Activated CD4-positive, CD25-positive, alpha-beta regulatory T cell (primary cell): ENCODE results near the gene OR1F1.

ENCODE experiments used
- DNase-seq, 4 experiments: peaks; one replicate each; lab custom pipeline; 2025; lab: John Stamatoyannopoulos, UW

The OR1F1 gene

DNA sequence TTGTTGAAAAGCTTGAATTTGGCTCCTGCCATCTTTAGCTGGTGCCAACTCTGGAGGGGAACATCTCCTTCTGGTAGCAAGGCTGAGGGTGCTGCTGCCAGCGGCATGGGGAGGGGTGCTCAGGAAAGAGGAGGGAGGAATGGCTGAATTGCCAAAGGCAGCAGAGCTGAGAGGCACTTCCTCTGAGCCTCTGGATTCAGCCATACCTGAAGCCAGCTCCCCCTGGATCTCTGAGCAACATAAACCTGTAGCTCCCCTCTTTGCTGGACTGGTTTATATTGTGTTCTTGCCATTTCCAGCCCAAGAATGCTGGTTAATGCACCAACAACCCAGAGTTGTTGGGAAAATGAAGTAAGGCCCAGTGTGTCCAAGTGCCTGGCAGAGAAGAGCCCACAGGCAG, 61.0 kb downstream of the OR1F1 start:
- no peak for DNase-seq

GRCh38 chr16:3249451-3249850, 61.4 kb downstream of the OR1F1 start:
- DNase-seq: no peak

DNA sequence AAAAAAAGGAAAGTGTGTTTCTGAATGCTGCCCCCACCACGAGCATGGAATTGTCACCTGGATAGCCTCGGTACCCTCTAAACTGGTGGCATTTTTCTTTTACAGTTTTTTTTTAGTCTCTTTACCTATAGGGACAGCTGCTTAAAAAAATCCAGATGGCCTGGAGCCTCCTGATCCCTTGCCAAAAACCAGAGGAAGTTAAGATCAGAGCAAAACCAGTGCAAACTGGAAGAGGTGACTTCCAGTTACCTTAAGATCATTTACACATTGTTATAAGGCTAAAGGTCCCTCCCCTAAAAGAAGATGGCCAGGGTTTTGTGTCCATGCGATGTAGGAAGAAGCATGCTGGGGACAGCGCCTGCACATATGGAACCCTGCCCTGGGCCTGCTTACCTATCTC, 65.0 kb downstream of the OR1F1 start:
- DNase-seq: no peak

GRCh38 chr16:3254309-3254708, 66.3 kb downstream of the OR1F1 start:
- no peak for DNase-seq
